Measurements from ENCODE around the gene OAS3.
"Not testable (repeated sequence)": the region's sequence is repeated elsewhere in the genome, so short reads cannot be mapped to it uniquely, and the experiment has no call there.

OAS3 gene

GRCh38 chr12:112924986-112925385, 13.3 kb upstream of the OAS3 start:
- DNase-seq: no peak

GRCh38 chr12:112926416-112927033, 11.7 kb upstream of the OAS3 start:
- not testable (repeated sequence) for DNase-seq

GRCh38 chr12:112927475-112927874, 10.8 kb upstream of the OAS3 start:
- no peak for DNase-seq

- no peak for DNase-seq
These were observed 10.3 kb upstream of the OAS3 start for GRCh38 chr12:112927925-112928324.

GRCh38 chr12:112928978-112929377, 9.3 kb upstream of the OAS3 start:
- DNase-seq: no peak

GRCh38 chr12:112929715-112930114, 8.6 kb upstream of the OAS3 start:
- no peak for DNase-seq

- no peak for DNase-seq
These were observed 7.9 kb upstream of the OAS3 start for GRCh38 chr12:112930350-112930749.

- no peak for DNase-seq
These were observed 5.7 kb upstream of the OAS3 start for GRCh38 chr12:112932485-112933128.

- no peak for DNase-seq
These were observed 5.2 kb upstream of the OAS3 start for GRCh38 chr12:112933129-112933505.

- DNase-seq: no peak
These were observed 2.0 kb upstream of the OAS3 start for GRCh38 chr12:112936264-112936663.

GRCh38 chr12:112936927-112937326, 1.3 kb upstream of the OAS3 start:
- no peak for DNase-seq

- DNase-seq: no peak
These were observed 477 bp downstream of the OAS3 start for GRCh38 chr12:112938751-112939150.

GRCh38 chr12:112939761-112940381, 1.6 kb downstream of the OAS3 start:
- no peak for DNase-seq

GRCh38 chr12:112941528-112942335, 3.5 kb downstream of the OAS3 start:
- no peak for DNase-seq

- DNase-seq: no peak
These were observed 4.3 kb downstream of the OAS3 start for GRCh38 chr12:112942572-112942971.

- DNase-seq: no peak
These were observed 5.9 kb downstream of the OAS3 start for GRCh38 chr12:112944024-112944690.

GRCh38 chr12:112945515-112945914, 7.2 kb downstream of the OAS3 start:
- no peak for DNase-seq

- no peak for DNase-seq
These were observed 8.1 kb downstream of the OAS3 start for GRCh38 chr12:112946236-112947000.

- no peak for DNase-seq
These were observed 9.0 kb downstream of the OAS3 start for GRCh38 chr12:112947314-112947713.

GRCh38 chr12:112947761-112948160, 9.5 kb downstream of the OAS3 start:
- DNase-seq: no peak

- no peak for DNase-seq
These were observed 10.5 kb downstream of the OAS3 start for GRCh38 chr12:112948806-112949205.

GRCh38 chr12:112950701-112951100, 12.4 kb downstream of the OAS3 start:
- no peak for DNase-seq
